ENCODE measurements around the gene NEK3. TPM values are rescaled to one million over a fixed set of nuclear protein-coding genes. Genes with fewer than 3 reads are reported as not detected.
"Not testable (repeated sequence)": the region's sequence is repeated elsewhere in the genome, so short reads cannot be mapped to it uniquely, and the experiment has no call there.

NEK3 gene
- total and polyA plus RNA-seq, 8 donors = 2.3 to 171 (median 19.6) TPM

DNA sequence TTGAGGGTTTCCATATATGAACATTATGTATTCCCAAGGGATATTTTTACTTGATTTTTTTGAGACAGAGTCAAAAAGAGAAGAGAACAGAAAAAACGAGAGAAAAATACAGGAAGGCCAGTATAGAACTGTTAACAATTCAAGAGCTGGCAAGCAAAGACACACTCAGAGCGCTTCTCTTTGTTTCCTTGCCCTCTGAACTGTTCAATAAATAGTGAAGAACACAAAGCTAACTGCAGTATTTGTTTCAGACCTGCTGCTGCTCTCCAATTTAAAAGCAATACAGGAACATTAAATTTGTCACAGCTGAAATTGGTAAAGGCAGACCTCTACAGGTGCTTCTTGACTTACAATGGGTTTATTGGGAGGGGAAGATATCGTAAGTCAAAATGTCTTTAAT is 14.0 kb upstream of the NEK3 start:
- Histone ChIP-seq H3K27ac (no peak overlapping the region), H3K4me3 (no peak overlapping the region), H3K9me3 (no peaks in the 10 kb centered on the region), H3K36me3 (peaks cover 13 to 98% (median 87%) of the 10 kb centered on the region in 4 donors), H3K4me1 (no peaks in the 10 kb centered on the region), H3K27me3 (no peaks in the 10 kb centered on the region)
- DNase-seq = no peak
- WGBS, 5 donors = 74 to 92% (median 87%) methylated on average over 3 of the region's 3 CpGs
- TF ChIP-seq, protein P1, sequence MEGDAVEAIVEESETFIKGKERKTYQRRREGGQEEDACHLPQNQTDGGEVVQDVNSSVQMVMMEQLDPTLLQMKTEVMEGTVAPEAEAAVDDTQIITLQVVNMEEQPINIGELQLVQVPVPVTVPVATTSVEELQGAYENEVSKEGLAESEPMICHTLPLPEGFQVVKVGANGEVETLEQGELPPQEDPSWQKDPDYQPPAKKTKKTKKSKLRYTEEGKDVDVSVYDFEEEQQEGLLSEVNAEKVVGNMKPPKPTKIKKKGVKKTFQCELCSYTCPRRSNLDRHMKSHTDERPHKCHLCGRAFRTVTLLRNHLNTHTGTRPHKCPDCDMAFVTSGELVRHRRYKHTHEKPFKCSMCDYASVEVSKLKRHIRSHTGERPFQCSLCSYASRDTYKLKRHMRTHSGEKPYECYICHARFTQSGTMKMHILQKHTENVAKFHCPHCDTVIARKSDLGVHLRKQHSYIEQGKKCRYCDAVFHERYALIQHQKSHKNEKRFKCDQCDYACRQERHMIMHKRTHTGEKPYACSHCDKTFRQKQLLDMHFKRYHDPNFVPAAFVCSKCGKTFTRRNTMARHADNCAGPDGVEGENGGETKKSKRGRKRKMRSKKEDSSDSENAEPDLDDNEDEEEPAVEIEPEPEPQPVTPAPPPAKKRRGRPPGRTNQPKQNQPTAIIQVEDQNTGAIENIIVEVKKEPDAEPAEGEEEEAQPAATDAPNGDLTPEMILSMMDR (IDR thresholded peaks at IDR 0.05) = no peak
- no peak for TF ChIP-seq POLR2AphosphoS5 (IDR thresholded peaks at IDR 0.05)
- no peak for TF ChIP-seq EP300 (IDR thresholded peaks at IDR 0.05)
- no peak for TF ChIP-seq POLR2A (IDR thresholded peaks at IDR 0.05)
- intact Hi-C loops (cut with DNase I; ENCODE audit: low total_unique reads) = no loop called here

DNA sequence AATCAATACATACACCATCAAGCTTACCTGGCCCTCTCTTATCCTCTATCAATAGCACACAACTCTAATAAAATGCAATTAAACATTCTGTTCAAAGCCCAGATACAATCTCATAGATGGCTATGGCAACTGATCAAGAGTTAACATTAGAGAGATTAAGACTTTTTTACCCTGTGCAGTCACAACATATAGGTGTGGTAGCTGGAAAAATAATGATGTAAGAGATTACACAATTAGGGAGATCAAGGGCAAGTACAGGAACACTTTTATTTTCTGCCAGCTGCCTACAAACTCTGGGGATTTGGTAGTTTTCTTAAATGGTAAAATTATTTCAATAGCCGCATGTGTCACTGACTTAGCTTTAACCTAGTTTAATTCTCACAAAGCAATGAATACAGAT is 12.3 kb upstream of the NEK3 start:
- H3K9me3 ChIP-seq; H3K4me3 ChIP-seq; H3K27me3 ChIP-seq; H3K27ac ChIP-seq; H3K4me1 ChIP-seq; intact Hi-C loops (cut with DNase I; ENCODE audit: low total_unique reads); DNase-seq: not testable (repeated sequence)
- WGBS, 5 donors = 76 to 100% (median 96%) methylated on average over 1 of the region's 1 CpG
- H3K36me3 ChIP-seq = peaks cover 10 to 99% (median 90%) of the 10 kb centered on the region in 4 donors

DNA sequence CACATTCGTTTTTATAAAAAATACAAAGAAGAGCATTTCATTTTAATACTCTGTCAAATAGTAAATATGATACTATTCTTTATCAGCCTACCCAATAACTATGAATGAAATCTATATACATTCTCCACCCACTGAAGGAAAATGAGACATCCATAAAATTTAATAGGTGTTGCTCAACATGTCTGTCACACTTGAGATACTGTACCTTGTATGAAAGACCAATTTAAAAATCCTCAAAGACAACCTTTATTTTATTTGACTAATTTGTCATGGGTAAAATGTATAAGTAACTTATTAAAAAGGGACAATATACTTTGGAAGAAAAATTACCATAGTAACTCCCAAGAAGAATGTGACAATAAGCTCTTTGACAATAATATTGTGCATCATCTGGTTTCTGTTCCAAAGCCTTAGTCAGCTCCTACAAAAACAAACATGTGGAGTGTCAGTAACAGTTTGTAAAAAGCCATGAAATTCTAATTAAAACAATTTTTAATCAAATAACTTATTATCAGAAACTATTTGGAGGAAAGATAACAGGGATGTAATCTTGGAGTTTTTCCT is 11.5 kb upstream of the NEK3 start:
- peaks cover 10 to 100% (median 93%) of the 10 kb centered on the region in 4 donors for H3K36me3 ChIP-seq
- H3K9me3 ChIP-seq; intact Hi-C loops (cut with DNase I; ENCODE audit: low total_unique reads); H3K4me1 ChIP-seq; DNase-seq; H3K27ac ChIP-seq; H3K27me3 ChIP-seq; H3K4me3 ChIP-seq: not testable (repeated sequence)
- WGBS, 5 donors = 83 to 94% (median 92%) methylated on average over 1 of the region's 1 CpG

DNA sequence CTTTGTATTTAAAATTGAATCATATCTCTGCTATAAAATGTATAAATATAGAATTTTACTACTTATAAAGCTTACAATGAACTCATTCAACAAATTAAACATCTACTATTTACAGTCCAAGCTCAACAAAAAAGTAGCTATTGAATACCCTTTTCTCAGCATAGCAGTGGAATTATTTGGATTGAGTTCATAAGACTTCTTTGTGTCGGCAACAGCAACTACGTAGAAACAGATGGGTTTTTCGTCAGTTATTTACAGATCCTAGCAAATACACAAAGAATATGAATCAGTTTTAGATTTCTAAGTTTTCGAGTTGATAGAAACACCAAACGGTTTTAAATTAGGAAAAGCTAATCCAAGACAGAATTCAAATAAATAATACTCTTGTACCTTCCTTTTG is 10.4 kb upstream of the NEK3 start:
- 81 to 87% (median 85%) methylated on average over 5 of the region's 5 CpGs for WGBS, 5 donors
- no peak for DNase-seq
- H3K9me3 ChIP-seq = no peaks in the 10 kb centered on the region
- H3K4me1 ChIP-seq = no peaks in the 10 kb centered on the region
- H3K4me3 ChIP-seq = no peak overlapping the region
- intact Hi-C loops (cut with DNase I; ENCODE audit: low total_unique reads) = no loop called here
- H3K27me3 ChIP-seq = no peaks in the 10 kb centered on the region
- H3K27ac ChIP-seq = no peak overlapping the region
- peaks cover 10 to 95% (median 84%) of the 10 kb centered on the region in 4 donors for H3K36me3 ChIP-seq
- TF ChIP-seq POLR2AphosphoS5 (IDR thresholded peaks at IDR 0.05) (no peak), POLR2A (IDR thresholded peaks at IDR 0.05) (no peak), EP300 (IDR thresholded peaks at IDR 0.05) (no peak)
- TF ChIP-seq, protein P1 (IDR thresholded peaks at IDR 0.05) = no peak

DNA sequence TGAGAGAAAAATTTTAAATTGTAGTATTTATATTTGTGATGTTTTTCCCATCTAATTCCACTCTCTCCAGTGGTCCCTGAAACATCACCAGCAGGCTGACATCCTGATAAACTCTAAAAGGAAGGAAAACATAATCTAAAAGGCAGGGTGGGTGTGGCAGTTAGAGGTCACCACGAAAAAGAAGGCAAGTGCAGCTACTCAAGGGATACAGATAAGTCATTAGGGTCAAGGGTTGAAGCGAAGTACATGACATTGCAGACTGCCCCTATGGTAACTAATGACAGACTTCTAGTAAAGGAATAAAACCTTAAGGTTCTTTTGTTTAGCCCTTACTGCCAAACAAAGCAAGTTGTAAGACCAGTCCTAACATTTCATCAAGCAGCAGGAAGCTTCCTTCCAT is 6.0 kb upstream of the NEK3 start:
- DNase-seq = no peak
- TF ChIP-seq POLR2AphosphoS5 (IDR thresholded peaks at IDR 0.05) (no peak), EP300 (IDR thresholded peaks at IDR 0.05) (no peak), POLR2A (IDR thresholded peaks at IDR 0.05) (no peak)
- TF ChIP-seq, protein P1 (IDR thresholded peaks at IDR 0.05) = no peak
- intact Hi-C loops (cut with DNase I; ENCODE audit: low total_unique reads) = no loop called here
- WGBS, 5 donors = 43 to 56% (median 51%) methylated on average over 2 of the region's 2 CpGs
- H3K4me3 ChIP-seq = no peak overlapping the region
- H3K36me3 ChIP-seq = peaks cover 10 to 51% (median 46%) of the 10 kb centered on the region in 4 donors
- peaks cover 0 to 25% (median 11%) of the 10 kb centered on the region in 4 donors for H3K4me1 ChIP-seq
- no peaks in the 10 kb centered on the region for H3K27me3 ChIP-seq
- no peak overlapping the region for H3K27ac ChIP-seq
- no peaks in the 10 kb centered on the region for H3K9me3 ChIP-seq

Measured in stomach (tissue), 9 donors.